SHP77 (cell line): ENCODE results near the gene RPRD1B.
A peak's percentile ranks its signal among the peaks of the same experiment; 100 is the strongest.
"Not testable (repeated sequence)": the region's sequence is repeated elsewhere in the genome, so short reads cannot be mapped to it uniquely, and the experiment has no call there.

ENCODE experiments used
- DNase-seq, 2 experiments: peaks; one replicate each; lab custom pipeline; 2025; lab: John Stamatoyannopoulos, UW

The RPRD1B gene

DNA sequence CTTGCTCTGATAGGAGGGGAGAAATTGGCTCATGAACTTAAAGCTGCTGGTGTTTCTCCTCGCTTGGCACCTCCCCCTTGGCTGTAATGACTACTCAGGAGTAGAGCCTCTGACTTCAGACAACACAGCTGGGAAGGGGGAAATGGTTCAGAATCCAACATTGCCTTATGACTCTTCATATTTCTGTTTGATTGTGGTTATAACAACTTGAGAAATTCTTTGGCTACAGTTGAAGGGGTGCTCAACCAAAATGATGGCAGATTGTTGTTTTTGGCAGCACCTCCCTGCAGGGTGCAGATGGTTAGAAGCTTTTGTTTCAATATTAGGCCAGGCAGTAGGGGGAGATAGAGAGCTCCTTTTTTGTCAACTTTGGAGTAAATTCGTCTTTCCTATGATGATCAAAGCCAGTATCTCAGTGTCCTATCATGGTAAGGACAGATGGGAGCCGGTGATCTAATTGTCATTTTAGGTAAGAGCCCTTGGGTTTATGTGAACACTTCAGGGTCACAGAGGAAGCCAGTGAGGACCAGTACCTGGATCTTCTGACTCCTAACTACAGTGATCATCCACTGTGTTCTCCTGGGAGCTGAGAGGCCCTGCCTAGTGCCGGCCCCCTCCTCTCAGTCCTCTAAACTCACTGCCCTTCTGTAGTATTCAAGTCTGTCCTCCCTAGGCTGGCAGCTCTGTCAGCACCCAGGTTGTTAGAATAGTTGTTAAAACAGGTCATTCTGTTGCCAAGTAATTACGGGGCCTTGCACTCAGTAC lies 39.9 kb downstream of the RPRD1B start:
- DNase-seq: peak; percentile 24 to 57

- DNase-seq: no peak
These were observed 41.8 kb downstream of the RPRD1B start for GRCh38 chr20:38075161-38075998.

GRCh38 chr20:38076548-38076947 lies 43.0 kb downstream of the RPRD1B start:
- DNase-seq: no peak

- no peak for DNase-seq
These were observed 44.5 kb downstream of the RPRD1B start for GRCh38 chr20:38078084-38078483.

GRCh38 chr20:38079353-38079752 lies 45.8 kb downstream of the RPRD1B start:
- no peak for DNase-seq

DNA sequence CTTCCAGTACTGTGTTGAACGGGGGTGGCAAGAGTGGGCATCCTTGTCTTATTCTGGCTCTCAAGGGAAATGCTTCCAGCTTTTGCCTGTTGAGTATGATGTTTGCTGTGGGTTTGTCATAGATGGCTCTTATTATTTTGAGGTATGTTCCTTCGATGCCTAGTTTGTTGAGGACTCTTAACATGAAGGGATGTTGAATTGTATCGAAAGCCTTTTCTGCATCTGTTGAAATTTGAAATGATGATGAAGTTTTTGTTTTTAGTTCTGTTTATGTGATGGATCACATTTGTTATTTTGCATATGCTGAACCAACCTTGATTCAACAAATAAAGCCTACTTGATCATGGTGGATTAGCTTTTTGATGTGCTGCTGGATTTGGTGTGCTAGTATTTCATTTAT lies 48.0 kb downstream of the RPRD1B start:
- no peak for DNase-seq

GRCh38 chr20:38082894-38083293 lies 49.3 kb downstream of the RPRD1B start:
- DNase-seq: no peak

- no peak for DNase-seq
These were observed 49.9 kb downstream of the RPRD1B start for GRCh38 chr20:38083338-38084048.

- no peak for DNase-seq
These were observed 50.9 kb downstream of the RPRD1B start for GRCh38 chr20:38084425-38084951.

GRCh38 chr20:38085026-38085425 lies 51.5 kb downstream of the RPRD1B start:
- DNase-seq: no peak

- no peak for DNase-seq
These were observed 56.0 kb downstream of the RPRD1B start for GRCh38 chr20:38089500-38089899.

GRCh38 chr20:38090061-38090460 lies 56.5 kb downstream of the RPRD1B start:
- no peak for DNase-seq

GRCh38 chr20:38091441-38092216 lies 58.1 kb downstream of the RPRD1B start:
- DNase-seq: no peak

GRCh38 chr20:38092260-38092857 lies 58.8 kb downstream of the RPRD1B start:
- no peak for DNase-seq

DNA sequence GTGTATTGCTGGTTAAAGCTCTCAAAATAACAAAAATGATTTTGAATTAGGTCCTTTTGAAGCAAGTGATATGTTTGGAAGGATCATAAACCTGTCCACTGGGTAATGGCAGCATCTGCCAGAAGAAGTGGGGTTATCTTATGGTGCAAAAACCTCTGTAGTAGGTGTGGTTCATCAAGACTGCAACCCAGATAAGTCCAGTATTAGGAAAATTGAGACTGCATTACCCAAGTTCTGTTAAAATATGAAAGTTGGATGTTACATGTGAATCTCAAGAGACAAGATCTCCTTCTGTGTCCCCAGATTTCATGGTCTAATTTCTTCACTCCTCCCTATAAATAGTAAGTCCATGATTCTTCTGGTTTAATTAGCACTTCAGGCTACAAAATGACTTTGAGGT lies 59.4 kb downstream of the RPRD1B start:
- DNase-seq: no peak

DNA sequence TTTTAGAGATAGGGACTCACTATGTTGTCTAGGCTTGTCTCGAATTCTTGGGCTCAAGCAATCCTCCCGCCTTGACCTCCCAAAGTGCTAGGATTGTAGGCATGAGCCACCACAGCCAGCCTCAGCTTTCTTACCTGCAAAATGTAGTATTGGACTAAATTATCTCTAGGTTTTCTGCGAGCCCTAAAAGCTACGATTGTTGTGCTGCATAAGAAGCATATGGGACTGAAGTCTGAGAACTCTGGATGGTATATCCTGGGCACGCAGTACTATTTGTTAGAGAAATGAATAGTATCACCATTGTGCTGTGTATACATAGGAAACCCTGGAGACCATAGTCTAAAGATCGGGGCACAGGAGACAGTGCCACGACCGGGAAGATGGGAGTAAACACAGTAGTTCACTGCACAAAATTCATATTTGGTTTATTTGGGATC lies 60.1 kb downstream of the RPRD1B start:
- no peak for DNase-seq

DNA sequence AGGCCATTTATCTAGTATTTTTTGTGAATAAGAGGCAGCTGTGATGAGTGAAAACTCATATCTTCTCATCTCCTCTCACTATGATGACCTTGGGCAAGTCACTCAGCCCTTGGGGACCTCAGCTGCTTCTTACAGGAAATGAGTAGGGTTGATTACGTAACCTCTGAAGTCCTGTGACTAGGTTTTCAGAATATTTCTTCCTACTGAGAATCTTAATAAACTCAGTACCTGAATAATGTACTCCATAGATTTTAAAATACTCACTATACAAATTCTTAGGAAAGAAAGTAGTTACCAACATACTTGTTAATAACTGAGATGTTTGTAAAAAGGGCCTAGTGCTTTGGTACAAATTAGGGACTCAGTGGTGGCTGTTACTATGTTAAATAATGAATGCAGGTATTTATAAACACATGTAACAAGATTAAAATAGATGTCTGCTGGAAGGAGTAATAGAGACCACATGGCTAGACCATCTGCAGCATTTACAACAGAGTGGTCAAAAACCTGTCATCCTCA lies 60.9 kb downstream of the RPRD1B start:
- no peak for DNase-seq

GRCh38 chr20:38095017-38095686 lies 61.6 kb downstream of the RPRD1B start:
- DNase-seq: no peak

DNA sequence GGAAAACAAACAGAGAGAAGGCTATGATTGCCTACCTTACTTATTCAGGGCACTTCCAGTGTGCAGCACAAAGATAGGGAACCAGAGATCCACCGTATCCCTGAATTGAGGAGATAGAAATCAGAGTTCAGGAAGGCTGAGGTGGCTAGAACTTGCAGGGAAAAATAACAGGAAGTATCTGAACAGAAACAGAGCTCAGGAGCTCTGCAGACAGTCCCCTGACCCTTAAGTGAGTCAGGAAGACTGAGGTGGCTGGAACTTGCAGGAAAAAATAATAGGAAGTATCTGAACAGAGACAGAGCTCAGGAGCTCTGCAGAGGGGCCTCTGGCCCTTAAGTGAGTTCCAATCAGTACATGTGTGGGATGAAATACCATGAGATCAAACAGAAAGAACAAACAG lies 65.4 kb downstream of the RPRD1B start:
- DNase-seq: no peak

GRCh38 chr20:38102206-38102605 lies 68.7 kb downstream of the RPRD1B start:
- DNase-seq: not testable (repeated sequence)
